Neural progenitor cell (in vitro differentiated cells): ENCODE measurements around the gene TMEM127. TPM values are rescaled to one million over a fixed set of nuclear protein-coding genes. Genes with fewer than 3 reads are reported as not detected.

ENCODE experiments used
- DNase-seq: peaks from one replicate; pipeline ENCODE4 v3.0.0-alpha.2; 2016; ENCODE audit warnings: low spot score
- H2AFZ ChIP-seq: fragments of 200-600 bp; sonication (generic); replicated peaks from 2 replicates; pipeline ENCODE4 v1.6.1; 2016; ENCODE audit warnings: antibody characterized with exemption
- H3F3A ChIP-seq: fragments of 200-600 bp; sonication (generic); 2 replicates; pipeline ENCODE4 v1.6.1; 2016; ENCODE audit warnings: antibody characterized with exemption, low read depth
- H3K27ac ChIP-seq: fragments of 200-600 bp; sonication (generic); 2 replicates; pipeline ENCODE4 v1.5.1; 2016; ENCODE audit warnings: mild to moderate bottlenecking
- H3K27me3 ChIP-seq: fragments of 200-600 bp; sonication (generic); 2 replicates; pipeline ENCODE4 v1.6.1; 2016; ENCODE audit warnings: mild to moderate bottlenecking, moderate library complexity
- H3K36me3 ChIP-seq: fragments of 200-600 bp; sonication (generic); 2 replicates; pipeline ENCODE4 v1.5.1; 2016
- H3K4me1 ChIP-seq: fragments of 200-600 bp; sonication (generic); 2 replicates; pipeline ENCODE4 v1.6.1; 2016; ENCODE audit warnings: mixed run types
- H3K4me2 ChIP-seq: fragments of 200-600 bp; sonication (generic); 2 replicates; pipeline ENCODE4 v1.6.1; 2016
- H3K4me3 ChIP-seq: fragments of 200-600 bp; sonication (generic); 2 replicates; pipeline ENCODE4 v1.5.1; 2016
- H3K79me2 ChIP-seq: fragments of 200-600 bp; sonication (generic); 2 replicates; pipeline ENCODE4 v1.6.1; 2016; ENCODE audit warnings: low read depth
- H3K9ac ChIP-seq: fragments of 200-600 bp; sonication (generic); 2 replicates; pipeline ENCODE4 v1.6.1; 2016
- H3K9me3 ChIP-seq: fragments of 200-600 bp; sonication (generic); 2 replicates; pipeline ENCODE4 v1.5.1; 2016; ENCODE audit warnings: low read depth
- H4K20me1 ChIP-seq: fragments of 200-600 bp; sonication (generic); 2 replicates; pipeline ENCODE4 v1.6.1; 2016; ENCODE audit warnings: low read depth
- H3K27ac Mint-ChIP-seq: 3 replicates; pipeline ENCODE4 v1.8.0; 2021; ENCODE audit warnings: mixed read lengths
- H3K27me3 Mint-ChIP-seq: 2 replicates; pipeline ENCODE4 v1.8.0; 2022; ENCODE audit warnings: low read depth, mild to moderate bottlenecking, inconsistent platforms, moderate library complexity, mixed read lengths; ENCODE audit not compliant: insufficient read depth
- H3K36me3 Mint-ChIP-seq: 3 replicates; pipeline ENCODE4 v1.8.0; 2021; ENCODE audit warnings: mixed read lengths
- H3K4me1 Mint-ChIP-seq: 3 replicates; pipeline ENCODE4 v1.8.0; 2021; ENCODE audit warnings: mixed read lengths
- H3K4me3 Mint-ChIP-seq: 3 replicates; pipeline ENCODE4 v1.8.0; 2021; ENCODE audit warnings: mild to moderate bottlenecking, moderate library complexity, mixed read lengths
- H3K9me3 Mint-ChIP-seq: 3 replicates; pipeline ENCODE4 v1.8.0; 2020; ENCODE audit warnings: mixed read lengths
- EZH2 ChIP-seq: fragments of 200-600 bp; sonication (generic); IDR thresholded peaks from 2 replicates; pipeline ENCODE4 v1.6.1; 2017; ENCODE audit warnings: antibody characterized with exemption, mild to moderate bottlenecking, moderate library complexity
- EZH2phosphoT487 ChIP-seq: fragments of 200-600 bp; sonication (generic); IDR thresholded peaks from 2 replicates; pipeline ENCODE4 v1.6.1; 2017; ENCODE audit warnings: antibody characterized with exemption
- total RNA-seq: library from RNA; depleted of rRNA; stranded (reverse); fragments of >200 nt; gene quantifications from 2 replicates; pipeline ENCODE4 v1.2.3, GENCODE V29; 2015; ENCODE audit warnings: low replicate concordance
- TF ChIP-seq, protein P1 (sequence below): fragments of 200-600 bp; sonication (generic); IDR thresholded peaks from 2 replicates; pipeline ENCODE4 v1.5.1; 2017; ENCODE audit warnings: antibody characterized with exemption, mild to moderate bottlenecking

Gene TMEM127
- total RNA-seq, 1 donor from 2014 or later, result 9.1 TPM

DNA sequence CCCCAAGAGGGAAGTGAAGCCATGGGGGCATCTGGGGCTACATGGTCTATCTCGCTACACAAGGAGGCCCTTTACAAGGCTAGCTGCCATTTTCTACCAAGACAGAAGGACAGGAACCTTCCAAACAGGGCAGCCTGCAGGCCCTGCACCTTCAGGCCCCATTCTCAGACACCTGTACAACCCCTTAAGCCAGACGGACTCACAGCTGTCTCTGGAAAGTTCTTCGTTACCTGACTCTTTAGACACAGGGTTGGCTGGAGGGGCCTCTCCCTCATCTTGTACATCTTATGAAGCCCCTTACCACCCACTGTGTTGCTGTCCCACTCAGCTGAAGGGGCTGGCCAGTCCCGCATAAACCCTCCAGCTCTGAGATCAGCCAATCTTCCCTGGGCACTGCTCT lies 17.2 kb downstream of the TMEM127 start:
- Mint-ChIP-seq H3K27me3 (peaks cover 2% of the 10 kb centered on the region), H3K4me3 (no peak overlapping the region), H3K9me3 (no peaks in the 10 kb centered on the region), H3K27ac (no peak overlapping the region), H3K4me1 (peaks cover 10% of the 10 kb centered on the region), H3K36me3 (peaks cover 5% of the 10 kb centered on the region)
- H4K20me1 ChIP-seq, result no peaks in the 10 kb centered on the region
- no peaks in the 10 kb centered on the region for H3K79me2 ChIP-seq
- no peak for DNase-seq
- H2AFZ ChIP-seq, result no peak overlapping the region
- no peak overlapping the region for H3K27ac ChIP-seq
- no peaks in the 10 kb centered on the region for H3K36me3 ChIP-seq
- no peaks in the 10 kb centered on the region for H3K27me3 ChIP-seq
- no peaks in the 10 kb centered on the region for H3K4me1 ChIP-seq
- no peak overlapping the region for H3K4me3 ChIP-seq
- TF ChIP-seq, protein P1, sequence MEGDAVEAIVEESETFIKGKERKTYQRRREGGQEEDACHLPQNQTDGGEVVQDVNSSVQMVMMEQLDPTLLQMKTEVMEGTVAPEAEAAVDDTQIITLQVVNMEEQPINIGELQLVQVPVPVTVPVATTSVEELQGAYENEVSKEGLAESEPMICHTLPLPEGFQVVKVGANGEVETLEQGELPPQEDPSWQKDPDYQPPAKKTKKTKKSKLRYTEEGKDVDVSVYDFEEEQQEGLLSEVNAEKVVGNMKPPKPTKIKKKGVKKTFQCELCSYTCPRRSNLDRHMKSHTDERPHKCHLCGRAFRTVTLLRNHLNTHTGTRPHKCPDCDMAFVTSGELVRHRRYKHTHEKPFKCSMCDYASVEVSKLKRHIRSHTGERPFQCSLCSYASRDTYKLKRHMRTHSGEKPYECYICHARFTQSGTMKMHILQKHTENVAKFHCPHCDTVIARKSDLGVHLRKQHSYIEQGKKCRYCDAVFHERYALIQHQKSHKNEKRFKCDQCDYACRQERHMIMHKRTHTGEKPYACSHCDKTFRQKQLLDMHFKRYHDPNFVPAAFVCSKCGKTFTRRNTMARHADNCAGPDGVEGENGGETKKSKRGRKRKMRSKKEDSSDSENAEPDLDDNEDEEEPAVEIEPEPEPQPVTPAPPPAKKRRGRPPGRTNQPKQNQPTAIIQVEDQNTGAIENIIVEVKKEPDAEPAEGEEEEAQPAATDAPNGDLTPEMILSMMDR, result no peak
- TF ChIP-seq EZH2 (no peak), EZH2phosphoT487 (no peak)
- no peaks in the 10 kb centered on the region for H3K9me3 ChIP-seq
- no peak overlapping the region for H3K4me2 ChIP-seq
- H3F3A ChIP-seq, result peaks cover 2% of the 10 kb centered on the region
- no peak overlapping the region for H3K9ac ChIP-seq

GRCh38 chr2:96247896-96248295 lies 17.9 kb downstream of the TMEM127 start:
- Mint-ChIP-seq H3K36me3 (peaks cover 2% of the 10 kb centered on the region), H3K9me3 (no peaks in the 10 kb centered on the region), H3K4me1 (peaks cover 10% of the 10 kb centered on the region), H3K4me3 (no peak overlapping the region), H3K27ac (no peak overlapping the region), H3K27me3 (peaks cover 2% of the 10 kb centered on the region)
- no peaks in the 10 kb centered on the region for H3K27me3 ChIP-seq
- TF ChIP-seq EZH2phosphoT487 (no peak), EZH2 (no peak)
- TF ChIP-seq, protein P1, result no peak
- no peak overlapping the region for H2AFZ ChIP-seq
- H3K4me3 ChIP-seq, result no peak overlapping the region
- H3K9ac ChIP-seq, result no peak overlapping the region
- no peak for DNase-seq
- no peaks in the 10 kb centered on the region for H3K79me2 ChIP-seq
- H3F3A ChIP-seq, result peaks cover 2% of the 10 kb centered on the region
- no peak overlapping the region for H3K4me2 ChIP-seq
- H3K36me3 ChIP-seq, result no peaks in the 10 kb centered on the region
- no peaks in the 10 kb centered on the region for H3K4me1 ChIP-seq
- no peaks in the 10 kb centered on the region for H3K9me3 ChIP-seq
- no peak overlapping the region for H3K27ac ChIP-seq
- no peaks in the 10 kb centered on the region for H4K20me1 ChIP-seq

DNA sequence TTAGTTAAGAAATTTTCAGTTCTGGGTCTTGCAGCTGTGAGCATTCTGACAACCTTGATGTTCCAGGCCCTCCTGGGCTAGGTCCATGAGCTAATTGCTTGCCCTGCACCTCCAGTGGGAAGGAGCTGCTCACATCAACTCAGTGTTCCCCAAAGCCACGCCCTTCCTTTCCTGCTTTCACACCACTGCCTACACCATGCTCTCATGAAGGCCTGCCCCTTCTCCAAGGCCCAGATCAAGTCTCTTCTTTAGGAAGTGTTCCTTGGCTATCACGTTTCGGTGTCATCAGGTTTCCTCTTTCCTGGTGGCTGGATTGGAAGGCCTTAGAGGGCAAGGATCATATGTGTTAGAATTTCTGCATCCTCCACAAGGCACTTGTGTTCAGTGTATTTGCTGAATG lies 18.8 kb downstream of the TMEM127 start:
- no peak overlapping the region for H3K4me3 Mint-ChIP-seq
- H3K36me3 Mint-ChIP-seq, result no peaks in the 10 kb centered on the region
- H3K9me3 ChIP-seq, result no peaks in the 10 kb centered on the region
- H3K36me3 ChIP-seq, result no peaks in the 10 kb centered on the region
- no peaks in the 10 kb centered on the region for H3K9me3 Mint-ChIP-seq
- H3K27ac Mint-ChIP-seq, result no peak overlapping the region
- H3K4me2 ChIP-seq, result no peak overlapping the region
- H3K27me3 Mint-ChIP-seq, result no peaks in the 10 kb centered on the region
- TF ChIP-seq EZH2phosphoT487 (no peak), EZH2 (no peak)
- TF ChIP-seq, protein P1, result no peak
- no peak for DNase-seq
- H3K79me2 ChIP-seq, result no peaks in the 10 kb centered on the region
- no peak overlapping the region for H3K9ac ChIP-seq
- peaks cover 6% of the 10 kb centered on the region for H3K4me1 Mint-ChIP-seq
- no peak overlapping the region for H3K4me3 ChIP-seq
- H4K20me1 ChIP-seq, result no peaks in the 10 kb centered on the region
- H3K27me3 ChIP-seq, result no peaks in the 10 kb centered on the region
- H3K27ac ChIP-seq, result no peak overlapping the region
- H3K4me1 ChIP-seq, result no peaks in the 10 kb centered on the region
- no peak overlapping the region for H2AFZ ChIP-seq
- peaks cover under 1% of the 10 kb centered on the region for H3F3A ChIP-seq
